GM12865 (cell line): Measurements from ENCODE around the gene FAM240B.

Experiments
- DNase-seq: peaks from one replicate; pipeline ENCODE4 v3.0.0; 2010; ENCODE audit warnings: low read depth
- H3K4me3 ChIP-seq: 2 replicates; pipeline ENCODE4 v1.5.1; 2011; ENCODE audit warnings: mild to moderate bottlenecking, low read depth, low read length, control low read depth
- CTCF ChIP-seq: IDR thresholded peaks from 2 replicates; pipeline ENCODE4 v1.5.1; 2011; ENCODE audit warnings: low read length, control low read depth, low read depth, inconsistent platforms; ENCODE audit not compliant: insufficient read depth; ENCODE audit errors: missing control alignments

FAM240B gene

DNA sequence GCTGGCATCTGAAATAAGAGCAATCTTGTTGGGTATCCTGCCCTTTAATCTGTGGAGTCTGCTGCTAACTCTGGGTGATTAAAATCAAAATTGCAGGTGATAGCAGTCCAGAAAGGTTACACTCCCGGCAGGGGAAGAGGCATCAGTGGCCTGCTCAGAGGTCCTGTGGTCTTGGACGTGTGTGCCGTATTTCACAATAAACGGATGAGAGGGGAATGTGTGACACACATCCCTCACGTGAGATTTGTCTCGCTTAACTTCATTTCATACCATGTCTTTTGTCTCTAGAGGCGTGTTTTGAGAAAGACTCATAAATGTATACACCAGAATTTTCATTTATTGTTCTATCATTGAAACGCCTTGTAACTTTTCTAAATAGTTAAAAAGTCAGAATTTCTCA is 36.6 kb downstream of the FAM240B start:
- no peak for TF ChIP-seq CTCF
- no peak for DNase-seq
- H3K4me3 ChIP-seq, result no peak overlapping the region

DNA sequence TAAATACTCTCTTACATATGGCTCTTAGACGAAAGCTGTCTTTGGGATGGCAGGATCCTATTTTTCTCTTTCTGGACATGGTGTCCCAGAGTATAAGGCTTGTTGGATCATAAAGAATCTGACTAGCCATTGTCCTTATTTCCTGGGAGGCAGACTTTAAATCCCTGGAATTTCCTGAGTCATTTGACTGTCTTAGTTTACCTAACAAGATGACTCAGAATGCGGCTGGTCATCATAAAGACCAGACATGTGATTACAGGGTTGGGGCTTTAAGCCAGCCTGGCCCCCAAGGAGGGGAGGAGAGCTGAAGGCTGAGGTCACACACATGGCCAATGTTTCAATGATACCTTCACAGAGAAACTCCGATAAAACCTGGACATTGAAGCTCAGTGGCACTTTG is 37.2 kb downstream of the FAM240B start:
- DNase-seq, result no peak
- H3K4me3 ChIP-seq, result no peak overlapping the region
- TF ChIP-seq CTCF, result no peak

DNA sequence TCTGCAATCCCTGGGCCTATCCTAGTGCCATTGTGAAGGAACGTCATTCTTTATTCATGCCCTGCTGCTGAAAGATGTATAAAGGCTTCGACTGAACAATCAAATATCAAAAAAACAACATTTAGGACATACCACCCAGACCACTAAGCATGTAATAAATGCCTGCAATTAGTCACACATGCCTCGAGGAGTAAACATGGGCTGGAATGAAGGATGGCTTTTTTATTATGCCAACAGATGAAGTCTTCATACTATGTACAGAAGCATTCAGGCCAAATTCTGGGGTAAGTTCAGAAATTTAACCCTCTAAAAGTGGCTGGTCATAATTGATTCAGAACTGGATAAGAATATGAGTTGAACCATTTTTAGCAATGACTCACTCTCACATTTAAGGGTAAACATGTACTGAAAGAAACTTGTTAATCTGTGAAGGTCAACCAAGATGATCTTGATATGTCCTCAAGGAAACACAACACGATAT is 38.1 kb downstream of the FAM240B start:
- DNase-seq, result peak; percentile 35
- no peak for TF ChIP-seq CTCF
- H3K4me3 ChIP-seq, result no peak overlapping the region

- no peak for TF ChIP-seq CTCF
- no peak for DNase-seq
- H3K4me3 ChIP-seq, result no peak overlapping the region
Measured at GRCh38 chr9:38680837-38681445, 39.0 kb downstream of the FAM240B start.

DNA sequence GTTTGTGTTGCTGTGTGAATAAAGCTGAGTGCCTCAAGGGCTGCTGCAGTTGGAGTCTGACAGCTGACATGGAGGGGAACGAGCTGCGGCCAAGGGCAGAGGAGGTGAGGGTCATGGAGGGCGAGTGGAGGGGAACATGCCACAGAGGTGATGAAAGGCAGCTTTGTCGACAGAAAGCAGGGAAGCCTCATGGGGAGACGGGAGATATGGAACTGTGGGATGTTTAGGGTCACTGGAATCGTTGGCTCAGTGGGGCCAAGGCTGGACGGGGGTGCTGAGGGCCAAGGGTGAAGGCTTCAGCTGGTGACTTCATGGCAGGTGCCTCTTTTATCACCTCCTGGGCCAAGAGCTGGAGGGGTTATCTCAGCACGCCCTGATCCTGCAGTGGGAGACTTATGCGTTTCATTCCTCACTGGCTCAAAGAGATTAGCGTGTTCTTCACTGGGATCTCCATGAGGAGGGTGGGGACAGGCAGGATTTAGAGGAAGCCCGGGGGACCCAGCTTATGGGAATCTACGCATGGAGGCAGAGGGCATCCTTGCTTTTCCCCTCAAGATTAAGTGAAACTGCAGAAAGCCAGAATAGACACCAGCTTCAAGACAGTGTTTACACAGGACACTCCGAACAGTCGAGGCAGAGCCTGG is 42.2 kb downstream of the FAM240B start:
- DNase-seq, result no peak
- H3K4me3 ChIP-seq, result no peak overlapping the region
- no peak for TF ChIP-seq CTCF

GRCh38 chr9:38675831-38676230 is 44.1 kb downstream of the FAM240B start:
- DNase-seq, result no peak
- no peak for TF ChIP-seq CTCF
- H3K4me3 ChIP-seq, result no peak overlapping the region

GRCh38 chr9:38675211-38675610 is 44.7 kb downstream of the FAM240B start:
- DNase-seq, result no peak
- no peak overlapping the region for H3K4me3 ChIP-seq
- no peak for TF ChIP-seq CTCF
